AG04450 (cell line): ENCODE results near the gene MBOAT2. TPM values are rescaled to one million over a fixed set of nuclear protein-coding genes. Genes with fewer than 3 reads are reported as not detected.
A peak's percentile ranks its signal among the peaks of the same experiment; 100 is the strongest.

ENCODE experiments used
- CTCF ChIA-PET: fragments of 300-600, 350-600 bp; formaldehyde crosslinking; extraction: SDS; loops from one replicate; lab custom pipeline; 2022; ENCODE audit warnings: antibody characterized with exemption, inconsistent platforms; lab: Charles Lee
- POLR2A ChIA-PET: fragments of 350-600 bp; formaldehyde crosslinking; extraction: SDS; loops from one replicate; lab custom pipeline; 2021; ENCODE audit warnings: antibody characterized with exemption, inconsistent platforms; lab: Yijun Ruan, JAX
- DNase-seq: peaks from one replicate; pipeline ENCODE4 v3.0.0-alpha.2; 2011; ENCODE audit warnings: low read depth, low spot score
- H3K27ac ChIP-seq: one replicate; pipeline ENCODE4 v1.5.1; 2012; ENCODE audit warnings: low read depth, low read length, control low read depth
- H3K27me3 ChIP-seq: one replicate; pipeline ENCODE4 v1.6.0; 2012; ENCODE audit warnings: low read length; ENCODE audit not compliant: control insufficient read depth, insufficient read depth
- H3K4me3 ChIP-seq: 2 replicates; pipeline ENCODE4 v1.5.1; 2011; ENCODE audit warnings: mild to moderate bottlenecking, low read depth, low read length, control low read depth
- H3K9me3 ChIP-seq: 2 replicates; pipeline ENCODE4 v1.5.1; 2012; ENCODE audit warnings: low read length; ENCODE audit not compliant: control insufficient read depth, insufficient read depth
- polyA plus RNA-seq: library from polyadenylated mRNA; depleted of rRNA; stranded (reverse); fragments of >200 nt; gene quantifications from 2 replicates; pipeline ENCODE4 v1.2.3, GENCODE V29; 2011
- TF ChIP-seq, protein P1 (sequence below): IDR thresholded peaks from 2 replicates; pipeline ENCODE4 v1.5.1; 2011; ENCODE audit warnings: low read depth, low read length, control low read depth, inconsistent platforms

The MBOAT2 gene
- polyA plus RNA-seq, 1 experiment = 75.2 TPM

- ChIA-PET CTCF (no interaction called here), POLR2A (interaction anchor here (0.6 kb wide), 1 partner anchor 23 kb away, joined by 3 read pairs; no protein-coding TSS in a partner anchor)
- TF ChIP-seq, protein P1, sequence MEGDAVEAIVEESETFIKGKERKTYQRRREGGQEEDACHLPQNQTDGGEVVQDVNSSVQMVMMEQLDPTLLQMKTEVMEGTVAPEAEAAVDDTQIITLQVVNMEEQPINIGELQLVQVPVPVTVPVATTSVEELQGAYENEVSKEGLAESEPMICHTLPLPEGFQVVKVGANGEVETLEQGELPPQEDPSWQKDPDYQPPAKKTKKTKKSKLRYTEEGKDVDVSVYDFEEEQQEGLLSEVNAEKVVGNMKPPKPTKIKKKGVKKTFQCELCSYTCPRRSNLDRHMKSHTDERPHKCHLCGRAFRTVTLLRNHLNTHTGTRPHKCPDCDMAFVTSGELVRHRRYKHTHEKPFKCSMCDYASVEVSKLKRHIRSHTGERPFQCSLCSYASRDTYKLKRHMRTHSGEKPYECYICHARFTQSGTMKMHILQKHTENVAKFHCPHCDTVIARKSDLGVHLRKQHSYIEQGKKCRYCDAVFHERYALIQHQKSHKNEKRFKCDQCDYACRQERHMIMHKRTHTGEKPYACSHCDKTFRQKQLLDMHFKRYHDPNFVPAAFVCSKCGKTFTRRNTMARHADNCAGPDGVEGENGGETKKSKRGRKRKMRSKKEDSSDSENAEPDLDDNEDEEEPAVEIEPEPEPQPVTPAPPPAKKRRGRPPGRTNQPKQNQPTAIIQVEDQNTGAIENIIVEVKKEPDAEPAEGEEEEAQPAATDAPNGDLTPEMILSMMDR = no peak
- no peak overlapping the region for H3K27ac ChIP-seq
- no peak overlapping the region for H3K4me3 ChIP-seq
- H3K27me3 ChIP-seq = no peaks in the 10 kb centered on the region
- peak; percentile 61 for DNase-seq
- H3K9me3 ChIP-seq = no peaks in the 10 kb centered on the region
Measured at GRCh38 chr2:9010866-9011265, 7.4 kb upstream of the MBOAT2 start.

GRCh38 chr2:9008951-9009664 is 5.6 kb upstream of the MBOAT2 start:
- Histone ChIP-seq H3K4me3 (no peak overlapping the region), H3K27me3 (no peaks in the 10 kb centered on the region), H3K27ac (no peak overlapping the region), H3K9me3 (no peaks in the 10 kb centered on the region)
- TF ChIP-seq, protein P1 = no peak
- ChIA-PET POLR2A (no interaction called here), CTCF (no interaction called here)
- DNase-seq = no peak

DNA sequence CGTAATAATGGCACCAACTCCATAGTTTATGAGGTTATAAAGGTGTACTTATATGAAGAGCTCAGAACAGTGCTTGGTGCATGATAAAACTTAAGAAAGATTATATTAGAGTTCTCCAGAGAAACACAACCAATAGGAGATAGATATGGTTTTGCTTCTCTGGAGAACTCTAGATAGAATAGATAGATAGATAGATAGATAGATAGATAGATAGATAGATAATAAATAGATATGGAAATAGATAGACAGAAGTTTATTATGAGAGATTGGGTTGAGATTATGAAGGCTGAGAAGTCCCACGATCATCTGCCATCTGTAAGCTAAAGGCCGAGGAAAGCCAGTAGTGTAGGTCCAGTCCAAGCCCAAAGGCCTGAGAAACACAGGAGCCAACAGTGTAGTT is 2.9 kb upstream of the MBOAT2 start:
- POLR2A ChIA-PET = interaction anchor here (0.5 to 0.6 kb wide), 2 partner anchors 51 to 87 kb away, joined by 3 to 4 read pairs; no protein-coding TSS in a partner anchor

DNA sequence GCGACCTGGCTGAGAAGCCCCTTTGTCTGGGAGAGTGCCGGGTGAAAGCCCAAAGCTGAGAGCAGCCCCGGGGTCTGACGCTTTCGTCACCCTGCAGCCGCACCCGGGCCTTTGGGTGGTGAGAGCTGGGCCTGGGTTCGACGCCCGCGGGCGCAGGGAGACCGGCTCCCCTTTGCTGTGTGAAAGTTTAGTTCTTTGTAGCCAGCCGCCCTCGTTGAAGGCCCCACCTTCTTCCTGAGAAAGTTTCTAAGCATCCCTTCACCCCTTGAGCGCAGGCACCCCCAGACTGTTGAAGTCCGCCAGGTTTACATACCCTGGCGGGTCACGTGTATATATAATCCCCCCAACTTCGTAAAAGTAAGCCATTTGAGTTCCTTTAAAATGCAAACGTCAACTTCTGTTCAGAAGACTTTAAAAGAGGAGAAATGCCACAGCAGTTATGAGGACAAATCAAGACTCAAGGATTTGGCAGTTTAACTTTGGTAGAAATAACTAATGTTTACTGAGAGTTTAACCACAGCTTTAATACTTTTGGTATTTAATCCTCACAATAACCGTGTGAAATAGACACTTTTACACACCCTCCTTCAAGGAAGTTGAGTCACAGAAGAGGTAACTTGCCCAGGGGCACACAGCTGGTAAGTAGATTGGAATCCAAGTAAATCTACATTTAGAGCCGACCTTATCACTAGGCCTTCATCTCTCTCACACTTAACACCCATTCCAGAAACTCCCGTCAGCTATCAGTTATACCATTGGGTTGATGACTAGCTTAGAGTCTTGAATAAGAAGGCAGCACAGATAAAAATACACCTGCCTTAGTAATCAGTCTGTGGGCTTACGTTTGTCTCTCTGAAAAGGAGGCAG is 1.1 kb upstream of the MBOAT2 start:
- POLR2A ChIA-PET = interaction anchor here (0.6 kb wide), 2 partner anchors 20 to 25 kb away, joined by 3 read pairs; no protein-coding TSS in a partner anchor
- TF ChIP-seq, protein P1 = no peak
- DNase-seq = no peak
- Histone ChIP-seq H3K27me3 (no peaks in the 10 kb centered on the region), H3K4me3 (peak overlapping the region; percentile 72), H3K27ac (peak overlapping the region; percentile 71), H3K9me3 (no peaks in the 10 kb centered on the region)
- CTCF ChIA-PET = interaction anchor here (0.6 kb wide), 1 partner anchor 330 kb away, joined by 6 read pairs; no protein-coding TSS in a partner anchor

More for the DNA sequence above, 2.9 kb upstream of the MBOAT2 start:
- Histone ChIP-seq H3K27me3 (no peaks in the 10 kb centered on the region), H3K4me3 (no peak overlapping the region), H3K9me3 (no peaks in the 10 kb centered on the region), H3K27ac (no peak overlapping the region)
- CTCF ChIA-PET = interaction anchor here (1.3 kb wide), 2 partner anchors 133 to 134 kb away, joined by 3 to 5 read pairs; no protein-coding TSS in a partner anchor
- DNase-seq = no peak
- TF ChIP-seq, protein P1 = no peak
